K562 (cell line): ENCODE data around the gene LNPEP. TPM values are rescaled to one million over a fixed set of nuclear protein-coding genes. Genes with fewer than 3 reads are reported as not detected.

Experiments
- ATAC-seq: fragments of 200-7000 bp; cut with Tn5 transposase; 3 replicates; pipeline ENCODE4 v1.9.1; 2020; ENCODE audit warnings: moderate library complexity
- BruUV-seq: library from RNA; stranded (reverse); fragments of 400-500 nt; replicated peaks from 2 replicates; lab custom pipeline; 2021; lab: Mats Ljungman, UMichigan
- CTCF ChIA-PET: fragments of 300-600 bp; formaldehyde crosslinking; extraction: SDS; loops from one replicate; lab custom pipeline; 2021; ENCODE audit warnings: low intra/inter-chr PET ratio; lab: Yijun Ruan, JAX
- POLR2A ChIA-PET: fragments of 300-600, 350-650 bp; sonication (Branson Sonifier 250); formaldehyde crosslinking; extraction: SDS; loops from one replicate; lab custom pipeline; 2021; ENCODE audit warnings: antibody characterized with exemption, inconsistent platforms; lab: Yijun Ruan, JAX
- DNase-seq, 4 experiments: peaks; one replicate each; pipeline versions ENCODE4 v3.0.0 to v3.0.0-alpha.2; 2011 to 2018; ENCODE audit warnings: low spot score in 3 of 4, mixed read lengths in 3 of 4; ENCODE audit errors: extremely low read depth in 1 of 4
- FAIRE-seq: peaks from 2 replicates; lab custom pipeline; 2011; peaks lifted over from hg19 to GRCh38; lab: Jason Lieb, UNC
- H2AFZ ChIP-seq: 2 replicates; pipeline ENCODE4 v1.6.0; 2011; ENCODE audit warnings: low read depth, low read length, control low read depth, inconsistent platforms
- H3K27ac ChIP-seq: fragments of 200-600 bp; 3 replicates; pipeline ENCODE4 v1.8.0; 2011; ENCODE audit warnings: low read depth, mild to moderate bottlenecking, control low read depth, inconsistent platforms, low read length, moderate library complexity, mixed read lengths; ENCODE audit errors: extremely low read depth
- H3K27me3 ChIP-seq, 2 experiments: fragments of 300-600 bp in 1 of 2; 2 replicates in 1 of 2; 3 replicates in 1 of 2; pipeline versions ENCODE4 v1.6.0 to v1.8.0; 2011; ENCODE audit warnings: inconsistent platforms in 2 of 2, low read length in 2 of 2, mild to moderate bottlenecking in 1 of 2, mixed read lengths in 1 of 2, moderate library complexity in 1 of 2; ENCODE audit not compliant: control insufficient read depth in 2 of 2, insufficient read depth in 2 of 2
- H3K36me3 ChIP-seq: fragments of 300-600 bp; 3 replicates; pipeline ENCODE4 v1.8.0; 2011; ENCODE audit warnings: mild to moderate bottlenecking, low read length, inconsistent platforms; ENCODE audit not compliant: control insufficient read depth, insufficient read depth
- H3K4me1 ChIP-seq, 2 experiments: fragments of 200-600 bp in 1 of 2; replicated peaks in 1 of 2; 2 replicates in 1 of 2; 3 replicates in 1 of 2; pipeline versions ENCODE4 v1.5.1 to v1.8.0; 2011; ENCODE audit warnings: inconsistent platforms in 2 of 2, low read length in 2 of 2, mild to moderate bottlenecking in 1 of 2, mixed read lengths in 1 of 2, moderate library complexity in 1 of 2; ENCODE audit not compliant: control insufficient read depth in 2 of 2, insufficient read depth in 2 of 2
- H3K4me2 ChIP-seq: 2 replicates; pipeline ENCODE4 v1.6.1; 2011; ENCODE audit warnings: low read length, control low read depth, inconsistent platforms, mixed read lengths; ENCODE audit not compliant: insufficient read depth
- H3K4me3 ChIP-seq: fragments of 200-600 bp; sonication (generic), shearing (Covaris generic); 2 replicates; pipeline ENCODE4 v1.5.1; 2016; ENCODE audit warnings: control low read depth, inconsistent platforms
- H3K79me2 ChIP-seq: fragments of 200-600 bp; 3 replicates; pipeline ENCODE4 v1.8.0; 2011; ENCODE audit warnings: low read length, inconsistent platforms; ENCODE audit not compliant: control insufficient read depth, insufficient read depth
- H3K9ac ChIP-seq, 2 experiments: 2 replicates each; pipeline versions ENCODE4 v1.6.0 to v1.6.1; 2011; ENCODE audit warnings: low read depth in 2 of 2, low read length in 2 of 2, control low read depth in 1 of 2, inconsistent platforms in 1 of 2, mild to moderate bottlenecking in 1 of 2, mixed read lengths in 1 of 2; ENCODE audit not compliant: insufficient read depth in 1 of 2
- H3K9me1 ChIP-seq: one replicate; pipeline ENCODE4 v1.6.0; 2011; ENCODE audit warnings: inconsistent platforms, mild to moderate bottlenecking, low read length, moderate library complexity; ENCODE audit not compliant: control insufficient read depth, insufficient read depth
- H3K9me3 ChIP-seq: replicated peaks from 2 replicates; pipeline ENCODE4 v1.5.1; 2011; ENCODE audit warnings: low read depth, low read length, inconsistent platforms; ENCODE audit not compliant: control insufficient read depth, insufficient read depth
- H4K20me1 ChIP-seq: replicated peaks from 2 replicates; pipeline ENCODE4 v1.6.1; 2011; ENCODE audit warnings: low read length, inconsistent platforms, mixed read lengths; ENCODE audit not compliant: control insufficient read depth, insufficient read depth
- ETV1 ChIP-seq: fragments of 450-650 bp; conservative IDR thresholded peaks from 2 replicates; pipeline ENCODE4 v1.6.1; 2016; ENCODE audit warnings: missing genetic modification characterization, control low read depth, low read depth, missing compliant biosample characterization
- ZNF431 ChIP-seq: sonication (generic); formaldehyde crosslinking; IDR thresholded peaks from 2 replicates; pipeline ENCODE4 v1.8.0; 2022; ENCODE audit warnings: mild to moderate bottlenecking, missing genetic modification reagents
- WGBS: fragments of 100-300 bp; shearing (Covaris generic); methylation state at CpG from one replicate; pipeline ENCODE4 v1.1.6; 2016; ENCODE audit warnings: low coverage, mixed read lengths; ENCODE audit not compliant: insufficient coverage; ENCODE audit errors: missing lambda C conversion rate; 5-methylcytosine and 5-hydroxymethylcytosine counted together
- in situ Hi-C: fragments of 300-500 bp; cut with MboI; formaldehyde crosslinking; loops from 4 replicates; pipeline ENCODE4 v1.15.0; 2018; ENCODE audit warnings: inconsistent platforms, mixed read lengths
- intact Hi-C: fragments of 100-400 bp; cut with micrococcal nuclease; formaldehyde crosslinking; loops from 2 replicates; pipeline ENCODE4 v1.14.2; 2022
- polyA plus RNA-seq, 8 experiments: library from polyadenylated mRNA; depleted of rRNA in 4 of 8; stranded (reverse) in 5 of 8; unstranded in 3 of 8; fragments of >200 nt; fragmentation: Nextera tagmentation in 2 of 8; fragmentation: Illumina TruSeq in 1 of 8; extraction: Ambion mirVana in 2 of 8; extraction: Trizol in 1 of 8; gene quantifications; 2 replicates each; pipeline versions ENCODE4 v1.2.1 to v1.2.3, GENCODE V29; 2011 to 2014; ENCODE audit warnings: inconsistent platforms in 1 of 8, missing spikeins in 1 of 8
- total RNA-seq, 7 experiments: library from RNA; depleted of rRNA in 6 of 7; stranded (reverse); fragments of >200 nt in 6 of 7; fragmentation: Illumina TruSeq in 2 of 7; extraction: Trizol in 2 of 7; gene quantifications; 2 replicates each; pipeline versions ENCODE4 v1.2.1 to v1.2.3, GENCODE V29; 2011 to 2021; ENCODE audit warnings: low replicate concordance in 1 of 7
- TF ChIP-seq, protein P1 (sequence below): fragments of 250-450 bp; sonication (Bioruptor Pico); IDR thresholded peaks from 2 replicates; pipeline ENCODE4 v1.8.0; 2021; ENCODE audit warnings: mild to moderate bottlenecking, moderate library complexity
- TF ChIP-seq, protein P2 (sequence below): fragments of 450-650 bp; formaldehyde crosslinking; IDR thresholded peaks from 2 replicates; pipeline ENCODE4 v1.4.0; 2020; ENCODE audit warnings: mild to moderate bottlenecking, moderate library complexity
- TF ChIP-seq, protein P3 (sequence below): fragments of 250-450 bp; sonication (Bioruptor Pico); IDR thresholded peaks from 2 replicates; pipeline ENCODE4 v1.8.0; 2021; ENCODE audit warnings: moderate library complexity, mild to moderate bottlenecking, inconsistent platforms

The LNPEP gene
- total and polyA plus RNA-seq, 9 of the 15 experiments (the other 6 are each of a cell fraction or from before 2014, with no cell fraction given) = 2.6 to 27.9 (median 11.2) TPM

DNA sequence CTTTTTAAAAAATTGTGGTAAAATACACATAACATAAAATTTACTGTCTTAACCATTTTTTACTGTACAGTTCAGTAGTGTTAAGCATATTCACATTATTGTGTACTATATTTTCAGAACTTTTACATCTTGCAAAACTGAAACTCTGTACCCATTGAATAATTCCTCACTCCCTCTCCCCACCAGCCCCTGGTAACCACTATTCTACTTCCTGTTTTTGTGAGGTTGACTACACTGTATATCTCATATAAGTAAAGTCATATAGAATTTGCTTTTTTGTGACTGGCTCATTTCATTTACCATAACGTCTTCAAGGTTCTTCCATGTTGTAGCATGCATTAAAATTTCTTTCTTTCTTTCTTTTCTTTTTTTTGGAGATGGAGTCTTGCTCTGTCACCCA lies 87.0 kb downstream of the LNPEP start:
- intact Hi-C loops = no loop called here
- ChIA-PET CTCF (no interaction called here), POLR2A (no interaction called here)
- H3K4me1 ChIP-seq = no peaks in the 10 kb centered on the region
- H3K9ac ChIP-seq = no peak overlapping the region
- no TSS peak for BruUV-seq
- no peak overlapping the region for H3K4me3 ChIP-seq
- H3K79me2 ChIP-seq = no peaks in the 10 kb centered on the region
- no peak for ATAC-seq
- H3K9me3 ChIP-seq = no peaks in the 10 kb centered on the region
- H3K36me3 ChIP-seq = peaks cover 68% of the 10 kb centered on the region
- no peak overlapping the region for H3K27ac ChIP-seq
- H3K27me3 ChIP-seq = no peaks in the 10 kb centered on the region
- no peak overlapping the region for H2AFZ ChIP-seq
- H3K9me1 ChIP-seq = no peaks in the 10 kb centered on the region
- in situ Hi-C loops = no loop called here
- WGBS = 56% methylated on average over 1 of the region's 1 CpG
- no peaks in the 10 kb centered on the region for H4K20me1 ChIP-seq
- TF ChIP-seq ETV1 (tag) (no peak), ZNF431 (CRISPR knock-in tag) (no peak)
- TF ChIP-seq, protein P1, sequence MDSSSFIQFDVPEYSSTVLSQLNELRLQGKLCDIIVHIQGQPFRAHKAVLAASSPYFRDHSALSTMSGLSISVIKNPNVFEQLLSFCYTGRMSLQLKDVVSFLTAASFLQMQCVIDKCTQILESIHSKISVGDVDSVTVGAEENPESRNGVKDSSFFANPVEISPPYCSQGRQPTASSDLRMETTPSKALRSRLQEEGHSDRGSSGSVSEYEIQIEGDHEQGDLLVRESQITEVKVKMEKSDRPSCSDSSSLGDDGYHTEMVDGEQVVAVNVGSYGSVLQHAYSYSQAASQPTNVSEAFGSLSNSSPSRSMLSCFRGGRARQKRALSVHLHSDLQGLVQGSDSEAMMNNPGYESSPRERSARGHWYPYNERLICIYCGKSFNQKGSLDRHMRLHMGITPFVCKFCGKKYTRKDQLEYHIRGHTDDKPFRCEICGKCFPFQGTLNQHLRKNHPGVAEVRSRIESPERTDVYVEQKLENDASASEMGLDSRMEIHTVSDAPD (CRISPR knock-in tag) = no peak
- TF ChIP-seq, protein P2, sequence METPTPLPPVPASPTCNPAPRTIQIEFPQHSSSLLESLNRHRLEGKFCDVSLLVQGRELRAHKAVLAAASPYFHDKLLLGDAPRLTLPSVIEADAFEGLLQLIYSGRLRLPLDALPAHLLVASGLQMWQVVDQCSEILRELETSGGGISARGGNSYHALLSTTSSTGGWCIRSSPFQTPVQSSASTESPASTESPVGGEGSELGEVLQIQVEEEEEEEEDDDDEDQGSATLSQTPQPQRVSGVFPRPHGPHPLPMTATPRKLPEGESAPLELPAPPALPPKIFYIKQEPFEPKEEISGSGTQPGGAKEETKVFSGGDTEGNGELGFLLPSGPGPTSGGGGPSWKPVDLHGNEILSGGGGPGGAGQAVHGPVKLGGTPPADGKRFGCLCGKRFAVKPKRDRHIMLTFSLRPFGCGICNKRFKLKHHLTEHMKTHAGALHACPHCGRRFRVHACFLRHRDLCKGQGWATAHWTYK (CRISPR knock-in tag) = no peak
- TF ChIP-seq, protein P3, sequence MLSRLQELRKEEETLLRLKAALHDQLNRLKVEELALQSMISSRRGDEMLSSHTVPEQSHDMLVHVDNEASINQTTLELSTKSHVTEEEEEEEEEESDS (CRISPR knock-in tag) = no peak
- DNase-seq = no peak
- no peak for FAIRE-seq
- H3K4me2 ChIP-seq = no peak overlapping the region
